ENCODE data around the gene LPIN1.
A peak's percentile ranks its signal among the peaks of the same experiment; 100 is the strongest.

Gene LPIN1

GRCh38 chr2:11784747-11785610, 38.5 kb downstream of the LPIN1 start:
- peak; percentile 10 to 20 for DNase-seq (ENCODE audit: low read depth in 2 of 2)

GRCh38 chr2:11785611-11785940, 39.1 kb downstream of the LPIN1 start:
- DNase-seq (ENCODE audit: low read depth in 2 of 2): no peak

GRCh38 chr2:11786191-11786590, 39.8 kb downstream of the LPIN1 start:
- DNase-seq (ENCODE audit: low read depth in 2 of 2): no peak

- no peak for DNase-seq (ENCODE audit: low read depth in 2 of 2)
Observed at GRCh38 chr2:11786592-11786991, 40.2 kb downstream of the LPIN1 start.

- no peak for DNase-seq (ENCODE audit: low read depth in 2 of 2)
Observed at GRCh38 chr2:11787991-11788390, 41.6 kb downstream of the LPIN1 start.

- no peak for DNase-seq (ENCODE audit: low read depth in 2 of 2)
Observed at GRCh38 chr2:11788461-11789124, 42.2 kb downstream of the LPIN1 start.

- no peak for DNase-seq (ENCODE audit: low read depth in 2 of 2)
Observed at GRCh38 chr2:11789243-11789642, 42.8 kb downstream of the LPIN1 start.

GRCh38 chr2:11790228-11790627, 43.8 kb downstream of the LPIN1 start:
- DNase-seq (ENCODE audit: low read depth in 2 of 2): no peak

GRCh38 chr2:11795590-11795989, 49.2 kb downstream of the LPIN1 start:
- DNase-seq (ENCODE audit: low read depth in 2 of 2): no peak

GRCh38 chr2:11796190-11797171, 50.0 kb downstream of the LPIN1 start:
- DNase-seq (ENCODE audit: low read depth in 2 of 2): no peak

GRCh38 chr2:11797846-11798245, 51.4 kb downstream of the LPIN1 start:
- DNase-seq (ENCODE audit: low read depth in 2 of 2): no peak

- DNase-seq (ENCODE audit: low read depth in 2 of 2): no peak
Observed at GRCh38 chr2:11798701-11799435, 52.4 kb downstream of the LPIN1 start.

- no peak for DNase-seq (ENCODE audit: low read depth in 2 of 2)
Observed at GRCh38 chr2:11799826-11800225, 53.4 kb downstream of the LPIN1 start.

GRCh38 chr2:11802782-11803191, 56.4 kb downstream of the LPIN1 start:
- DNase-seq (ENCODE audit: low read depth in 2 of 2): no peak

- no peak for DNase-seq (ENCODE audit: low read depth in 2 of 2)
Observed at GRCh38 chr2:11805024-11805423, 58.6 kb downstream of the LPIN1 start.

- no peak for DNase-seq (ENCODE audit: low read depth in 2 of 2)
Observed at GRCh38 chr2:11805920-11806319, 59.5 kb downstream of the LPIN1 start.

- no peak for DNase-seq (ENCODE audit: low read depth in 2 of 2)
Observed at GRCh38 chr2:11807156-11808015, 61.0 kb downstream of the LPIN1 start.

GRCh38 chr2:11808016-11808400, 61.6 kb downstream of the LPIN1 start:
- DNase-seq (ENCODE audit: low read depth in 2 of 2): no peak

- no peak for DNase-seq (ENCODE audit: low read depth in 2 of 2)
Observed at GRCh38 chr2:11809586-11810236, 63.3 kb downstream of the LPIN1 start.
